ENCODE results near the gene CBX3.
"Not testable (repeated sequence)": the region's sequence is repeated elsewhere in the genome, so short reads cannot be mapped to it uniquely, and the experiment has no call there.

The CBX3 gene

GRCh38 chr7:26233902-26234511, 32.5 kb downstream of the CBX3 start:
- no peak for TF ChIP-seq ZNF274 (IDR thresholded peaks at IDR 0.05; ENCODE audit: low read depth, low read length)
- no peak overlapping the region for H3K4me3 ChIP-seq (ENCODE audit: low read length)

DNA sequence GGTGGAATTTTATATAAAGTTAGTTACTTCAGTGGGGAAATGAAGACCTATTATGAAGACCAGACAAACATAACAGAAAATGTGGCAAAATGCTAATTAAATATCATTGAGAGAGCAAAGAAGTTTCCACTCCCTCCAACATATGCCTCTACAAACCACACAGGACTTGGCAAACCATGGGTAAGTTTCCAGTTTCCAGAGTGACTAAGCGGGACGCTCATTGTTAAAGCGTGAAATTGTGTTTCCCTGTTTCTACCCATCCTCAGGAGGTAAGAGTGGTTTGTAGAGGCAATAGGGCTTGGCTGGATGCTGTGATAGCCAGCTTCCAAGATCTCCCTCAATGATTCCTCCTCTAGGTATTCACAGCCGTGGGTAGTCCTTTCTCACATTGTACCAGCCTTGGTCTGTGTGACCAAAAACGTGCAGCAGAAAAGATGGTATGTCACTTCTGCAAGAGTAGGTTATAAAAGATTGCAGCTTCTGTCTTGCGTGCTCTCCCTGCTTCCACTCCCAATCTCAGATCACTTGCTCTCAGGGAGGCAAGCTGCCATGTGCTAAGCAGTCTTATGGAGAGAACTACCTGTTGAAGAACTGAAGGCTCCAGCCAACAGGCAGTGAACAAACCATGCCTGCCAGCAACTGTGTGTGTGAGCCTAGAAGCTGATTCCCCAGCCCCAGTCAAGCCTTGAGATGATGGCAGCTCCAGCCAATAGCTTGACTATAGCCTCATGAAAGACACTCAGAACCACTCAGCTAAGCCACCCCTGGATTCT, 35.7 kb downstream of the CBX3 start:
- H3K4me3 ChIP-seq (ENCODE audit: low read length), result no peak overlapping the region
- TF ChIP-seq ZNF274 (IDR thresholded peaks at IDR 0.05; ENCODE audit: low read depth, low read length), result no peak

DNA sequence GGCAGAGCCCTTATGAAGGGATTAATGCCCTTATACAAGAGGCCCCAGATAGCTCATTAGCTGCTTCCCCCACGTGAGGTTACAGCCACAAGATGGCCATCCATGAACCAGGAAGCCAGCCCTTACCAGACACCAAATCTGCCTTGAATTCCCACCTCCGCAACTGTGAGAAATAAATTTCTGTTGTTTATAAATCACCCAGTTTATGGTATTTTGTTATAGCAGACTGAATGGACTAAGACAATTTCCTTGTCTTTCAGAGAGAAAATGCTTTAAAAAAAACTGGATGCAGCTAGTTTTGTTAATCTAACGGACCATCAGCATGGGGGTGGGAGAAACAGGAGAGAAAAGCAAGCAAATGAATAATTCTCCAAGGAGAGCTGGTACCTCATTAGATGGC, 36.5 kb downstream of the CBX3 start:
- no peak overlapping the region for H3K4me3 ChIP-seq (ENCODE audit: low read length)
- no peak for TF ChIP-seq ZNF274 (IDR thresholded peaks at IDR 0.05; ENCODE audit: low read depth, low read length)

- no peak overlapping the region for H3K4me3 ChIP-seq (ENCODE audit: low read length)
- no peak for TF ChIP-seq ZNF274 (IDR thresholded peaks at IDR 0.05; ENCODE audit: low read depth, low read length)
These were observed 43.6 kb downstream of the CBX3 start for GRCh38 chr7:26245150-26245549.

GRCh38 chr7:26250239-26250638, 48.7 kb downstream of the CBX3 start:
- no peak for TF ChIP-seq ZNF274 (IDR thresholded peaks at IDR 0.05; ENCODE audit: low read depth, low read length)
- H3K4me3 ChIP-seq (ENCODE audit: low read length), result no peak overlapping the region

- H3K4me3 ChIP-seq (ENCODE audit: low read length), result not testable (repeated sequence)
These were observed 60.3 kb downstream of the CBX3 start for GRCh38 chr7:26261866-26262265.
